HG03064 (cell line): Measurements from ENCODE around the gene TERF2IP.

ENCODE experiments used
- ATAC-seq: cut with Tn5 transposase; IDR thresholded peaks from one replicate; pipeline ENCODE4 v1.9.1; 2021; ENCODE audit warnings: low read depth; ENCODE audit not compliant: unreplicated experiment

Gene TERF2IP

DNA sequence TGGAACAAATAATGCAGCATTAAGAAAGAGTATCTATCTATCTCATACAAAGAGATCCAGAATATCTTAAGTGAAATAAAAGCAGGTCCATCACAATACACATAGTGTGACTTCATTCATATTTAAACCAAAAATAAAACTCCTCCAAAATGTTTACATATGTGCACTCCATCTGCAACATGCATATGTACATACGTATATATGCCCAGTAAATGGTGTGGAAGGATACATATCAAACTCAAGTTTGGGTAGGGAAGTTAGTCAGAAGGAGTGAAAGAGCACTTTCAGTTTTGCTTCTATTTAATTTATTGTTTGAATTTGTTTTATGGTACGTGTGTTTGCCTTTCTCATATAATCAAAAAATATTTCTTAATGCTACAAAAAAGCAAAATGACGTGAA, 12.5 kb upstream of the TERF2IP start:
- ATAC-seq = no peak

DNA sequence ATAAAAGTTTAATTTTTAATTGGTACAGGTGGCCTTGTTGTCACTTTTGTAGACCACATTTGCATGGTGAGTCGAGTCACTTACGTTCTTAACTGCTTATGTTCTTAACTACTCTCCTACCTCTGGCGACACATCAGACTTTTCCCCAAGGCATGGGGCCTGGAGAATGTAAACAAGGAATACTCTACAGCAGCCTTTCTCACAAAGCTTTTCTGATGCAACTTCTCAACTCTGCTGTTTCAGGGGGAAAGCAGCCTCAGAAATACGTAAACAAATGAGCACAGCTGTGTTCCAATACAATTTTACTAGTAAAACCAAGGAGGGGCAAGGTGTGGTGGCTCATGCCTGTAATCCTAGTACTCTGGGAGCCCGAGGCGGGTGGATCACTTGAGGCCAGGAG, 7.0 kb upstream of the TERF2IP start:
- no peak for ATAC-seq

- no peak for ATAC-seq
Measured at GRCh38 chr16:75644240-75645012, 3.1 kb upstream of the TERF2IP start.

DNA sequence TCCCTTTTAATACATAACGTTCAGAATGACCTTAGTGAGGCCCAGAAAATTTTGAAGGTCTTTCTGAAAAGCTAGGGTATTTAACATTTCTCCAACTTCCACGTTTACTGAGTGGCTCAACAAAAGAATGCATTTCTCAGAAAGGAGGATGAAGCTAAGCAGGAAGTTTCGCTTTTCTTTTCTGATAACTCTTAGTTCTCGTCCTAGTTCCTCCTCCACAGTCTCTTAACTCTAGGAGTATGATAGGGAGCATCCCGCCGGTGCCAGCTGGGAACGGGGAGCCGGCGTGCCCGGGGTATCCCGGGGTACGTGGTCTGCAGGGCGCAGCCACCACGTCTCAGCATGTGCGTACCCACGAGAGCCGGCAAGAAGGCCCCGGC, 471 bp upstream of the TERF2IP start:
- peak; percentile 15 for ATAC-seq

GRCh38 chr16:75648265-75649076, 898 bp downstream of the TERF2IP start:
- peak; percentile 31 for ATAC-seq

DNA sequence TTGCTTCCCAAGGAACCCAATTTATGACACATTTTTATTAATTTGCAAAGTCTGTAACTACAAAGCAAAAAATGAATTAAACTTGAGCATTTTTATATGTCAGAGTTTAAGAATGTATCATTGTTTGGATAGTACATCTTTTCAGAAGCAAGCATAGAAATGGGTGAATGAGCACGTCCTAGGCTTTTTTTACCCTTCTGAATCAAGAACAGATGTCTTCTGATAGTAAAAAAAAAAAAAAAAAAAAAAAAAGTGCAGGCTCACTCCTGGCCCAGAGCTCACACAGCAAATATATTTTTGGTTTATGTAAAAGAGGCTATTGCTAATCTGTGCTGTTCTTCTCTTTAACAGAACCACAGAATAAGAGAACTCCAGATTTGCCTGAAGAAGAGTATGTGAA, 6.3 kb downstream of the TERF2IP start:
- no peak for ATAC-seq

- no peak for ATAC-seq
Measured at GRCh38 chr16:75658175-75658574, 10.6 kb downstream of the TERF2IP start.

GRCh38 chr16:75660321-75660720, 12.7 kb downstream of the TERF2IP start:
- no peak for ATAC-seq

GRCh38 chr16:75660726-75661302, 13.2 kb downstream of the TERF2IP start:
- no peak for ATAC-seq

- no peak for ATAC-seq
Measured at GRCh38 chr16:75667503-75667902, 19.9 kb downstream of the TERF2IP start.

DNA sequence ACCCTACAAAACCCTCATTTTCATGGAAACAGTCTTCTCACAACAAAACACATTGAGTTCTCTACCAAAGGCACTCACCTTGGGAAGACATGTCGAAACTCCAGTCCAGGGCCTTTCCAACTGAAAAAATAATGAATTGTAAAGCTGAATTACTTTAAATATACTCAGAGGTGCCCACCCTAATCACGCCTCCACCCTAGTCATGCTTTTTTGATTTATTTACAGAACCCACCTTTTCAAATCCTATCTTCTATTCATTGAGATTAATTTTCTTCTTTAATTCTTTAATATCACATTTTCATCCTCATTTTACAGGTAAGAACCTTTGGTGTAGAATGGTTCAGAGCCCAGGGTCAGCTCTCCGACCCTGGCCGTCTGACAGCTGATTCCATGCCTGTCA, 29.3 kb downstream of the TERF2IP start, which contains the start of gene CPHXL2:
Gene CPHXL2, minus strand, starts transcription at position 101 of the 400 bp plus-strand sequence. Its CDS starts 10 bp downstream, at position 91.
- ATAC-seq = no peak

- no peak for ATAC-seq
Measured at GRCh38 chr16:75679366-75679765, 31.8 kb downstream of the TERF2IP start.

DNA sequence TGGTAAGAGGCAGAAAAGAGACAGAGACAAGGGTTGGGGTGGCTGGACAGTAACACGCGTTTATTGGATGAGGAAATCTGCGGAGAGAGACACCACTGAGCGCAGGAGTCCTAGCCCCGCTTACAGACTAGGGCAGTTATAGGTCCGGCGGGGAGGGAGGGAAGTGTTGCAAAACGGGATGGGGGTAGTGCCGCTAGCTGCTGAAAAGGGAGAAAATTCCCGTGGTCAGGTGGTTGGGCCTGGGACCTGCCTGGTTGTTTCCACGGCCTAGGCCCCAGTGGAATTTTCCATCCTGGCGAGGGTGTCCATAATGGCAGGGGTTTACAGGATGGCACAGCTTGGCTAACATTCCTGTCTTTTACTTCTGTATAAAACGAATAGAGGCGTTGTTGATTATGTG, 34.7 kb downstream of the TERF2IP start:
- no peak for ATAC-seq

- ATAC-seq = no peak
Measured at GRCh38 chr16:75687361-75687760, 39.8 kb downstream of the TERF2IP start.

DNA sequence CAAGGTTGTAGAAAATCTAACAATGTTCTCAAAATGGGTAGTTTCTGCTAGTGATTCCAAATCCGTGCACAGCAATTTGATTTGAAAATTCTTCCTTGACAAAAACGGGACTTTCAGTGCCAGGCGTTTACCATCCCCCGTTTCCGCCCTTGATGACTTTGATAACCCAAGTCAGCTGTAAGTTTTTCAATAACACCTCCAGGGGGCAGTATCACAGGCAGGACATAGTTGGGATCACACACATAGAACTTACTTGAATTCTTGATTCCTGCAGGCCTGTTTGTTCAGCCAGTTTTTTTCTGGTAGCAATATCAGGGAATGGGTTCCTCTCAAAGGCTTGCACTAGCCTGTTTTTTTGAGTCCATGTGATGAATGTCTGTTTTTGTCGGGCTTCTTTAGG, 48.1 kb downstream of the TERF2IP start:
- no peak for ATAC-seq

- ATAC-seq = no peak
Measured at GRCh38 chr16:75697571-75697970, 50.0 kb downstream of the TERF2IP start.

DNA sequence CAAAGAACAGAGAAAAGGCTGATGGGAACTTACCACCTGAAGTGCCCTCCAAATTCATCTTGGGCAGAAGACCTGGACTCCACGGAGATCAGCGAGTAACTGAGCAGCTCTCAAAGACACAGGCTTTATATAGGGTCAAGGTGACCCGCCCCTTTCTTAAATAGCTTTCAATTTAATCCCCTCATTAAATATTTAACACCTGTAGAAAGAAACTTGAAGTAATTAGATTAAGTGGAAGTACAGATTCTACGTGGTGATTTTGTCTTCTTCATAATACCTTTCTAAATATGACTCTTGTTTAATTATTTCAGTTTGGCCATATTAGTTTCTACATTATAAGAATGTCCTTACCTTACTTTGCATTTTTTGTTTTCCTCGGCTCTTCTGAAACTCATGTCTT, 53.8 kb downstream of the TERF2IP start, which contains the start of gene DUXB:
Gene DUXB, minus strand, starts transcription at position 101 of the 400 bp plus-strand sequence. Its CDS starts 43 bp downstream, at position 58.
- no peak for ATAC-seq

DNA sequence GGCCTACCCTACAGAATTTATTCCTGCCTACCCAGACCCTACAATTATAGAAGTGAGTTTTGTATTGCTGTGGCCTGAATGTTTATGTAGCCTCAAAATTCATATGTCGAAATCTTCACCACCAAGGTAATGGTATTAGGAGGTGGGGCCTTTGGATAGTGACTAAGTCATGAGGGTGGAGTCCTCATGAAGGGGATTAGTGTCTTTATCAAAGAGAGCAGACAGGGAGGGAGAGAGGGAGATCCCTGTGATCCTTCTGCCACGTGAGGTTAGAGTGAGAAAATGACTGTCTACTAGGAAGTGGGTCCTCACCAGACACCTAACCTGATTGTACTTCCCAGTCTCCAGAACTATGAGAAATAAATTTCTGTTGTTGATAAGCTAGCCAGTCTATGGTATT, 54.7 kb downstream of the TERF2IP start:
- ATAC-seq = no peak

DNA sequence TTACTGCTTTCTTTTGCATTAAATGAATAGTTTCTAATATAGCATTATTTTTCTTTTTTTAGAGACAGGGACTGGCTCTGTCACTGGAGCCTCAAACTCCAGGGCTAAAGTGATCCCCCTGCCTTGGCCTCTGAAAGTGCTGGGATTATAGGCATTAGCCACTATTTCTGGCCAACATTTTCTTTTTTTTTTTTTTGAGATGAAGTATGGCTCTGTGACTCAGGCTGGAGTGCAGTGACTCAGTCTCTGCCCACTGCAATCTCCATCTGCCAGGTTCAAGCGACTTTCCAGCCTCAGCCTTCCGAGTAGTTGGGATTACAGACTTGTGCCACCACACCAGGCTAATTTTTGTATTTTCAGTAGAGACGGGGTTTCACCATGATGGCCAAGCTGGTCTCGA, 55.7 kb downstream of the TERF2IP start:
- ATAC-seq = no peak
